Loucy (cell line): ENCODE results near the gene MAD1L1.

ENCODE experiments used
- EZH2phosphoT487 ChIP-seq: fragments of 200-600 bp; IDR thresholded peaks from 2 replicates; pipeline ENCODE4 v1.6.1; 2018; ENCODE audit warnings: antibody characterized with exemption, mild to moderate bottlenecking, moderate library complexity, borderline replicate concordance
- TF ChIP-seq, protein P1 (sequence below): fragments of 200-600 bp; sonication (generic); conservative IDR thresholded peaks from 2 replicates; pipeline ENCODE4 v1.5.1; 2014; ENCODE audit warnings: mild to moderate bottlenecking, antibody characterized with exemption, low read length

DNA sequence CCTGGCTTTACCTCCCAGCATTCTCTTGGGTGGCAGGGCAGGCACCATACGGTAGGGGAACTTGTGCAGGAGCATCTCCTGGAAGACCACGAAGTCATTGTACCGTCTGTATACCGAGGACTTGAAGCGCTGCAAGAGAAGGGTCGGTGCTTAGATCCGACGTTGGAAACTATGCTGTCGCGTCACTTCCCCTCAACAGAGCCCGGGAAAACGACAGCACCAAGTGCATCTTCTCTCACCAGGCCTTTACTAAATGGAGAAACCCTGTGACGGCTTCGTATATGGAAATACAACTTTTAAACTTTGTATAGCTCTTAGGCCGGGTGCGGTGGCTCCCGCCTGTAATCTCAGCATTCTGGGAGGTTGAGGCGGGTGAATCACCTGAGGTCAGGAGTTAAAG lies 42.4 kb upstream of the MAD1L1 start:
- TF ChIP-seq, protein P1, sequence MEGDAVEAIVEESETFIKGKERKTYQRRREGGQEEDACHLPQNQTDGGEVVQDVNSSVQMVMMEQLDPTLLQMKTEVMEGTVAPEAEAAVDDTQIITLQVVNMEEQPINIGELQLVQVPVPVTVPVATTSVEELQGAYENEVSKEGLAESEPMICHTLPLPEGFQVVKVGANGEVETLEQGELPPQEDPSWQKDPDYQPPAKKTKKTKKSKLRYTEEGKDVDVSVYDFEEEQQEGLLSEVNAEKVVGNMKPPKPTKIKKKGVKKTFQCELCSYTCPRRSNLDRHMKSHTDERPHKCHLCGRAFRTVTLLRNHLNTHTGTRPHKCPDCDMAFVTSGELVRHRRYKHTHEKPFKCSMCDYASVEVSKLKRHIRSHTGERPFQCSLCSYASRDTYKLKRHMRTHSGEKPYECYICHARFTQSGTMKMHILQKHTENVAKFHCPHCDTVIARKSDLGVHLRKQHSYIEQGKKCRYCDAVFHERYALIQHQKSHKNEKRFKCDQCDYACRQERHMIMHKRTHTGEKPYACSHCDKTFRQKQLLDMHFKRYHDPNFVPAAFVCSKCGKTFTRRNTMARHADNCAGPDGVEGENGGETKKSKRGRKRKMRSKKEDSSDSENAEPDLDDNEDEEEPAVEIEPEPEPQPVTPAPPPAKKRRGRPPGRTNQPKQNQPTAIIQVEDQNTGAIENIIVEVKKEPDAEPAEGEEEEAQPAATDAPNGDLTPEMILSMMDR: no peak
- no peak for TF ChIP-seq EZH2phosphoT487
